CD4-positive, CD25-positive, alpha-beta regulatory T cell (primary cell): ENCODE measurements around the gene AVPI1. TPM values are rescaled to one million over a fixed set of nuclear protein-coding genes. Genes with fewer than 3 reads are reported as not detected.
A peak's percentile ranks its signal among the peaks of the same experiment; 100 is the strongest.

ENCODE experiments used
- ATAC-seq, 2 donors: fragments of 150-1000 bp; cut with Tn5 transposase; one replicate each; pipeline ENCODE4 v1.10.0; 2021; ENCODE audit warnings: low read depth in 2 of 2, moderate number of reproducible peaks in 2 of 2, moderate library complexity in 1 of 2
- DNase-seq, 3 donors: peaks; one replicate each; pipeline versions ENCODE4 v3.0.0 to v3.0.0-alpha.2; 2012 to 2022; ENCODE audit warnings: mixed read lengths in 1 of 3
- H3K27ac ChIP-seq: one replicate; pipeline ENCODE4 v1.7.0; 2013; ENCODE audit warnings: mild to moderate bottlenecking, low read length; ENCODE audit not compliant: insufficient read depth, poor library complexity, severe bottlenecking
- H3K27me3 ChIP-seq: one replicate; pipeline ENCODE4 v1.7.0; 2013; ENCODE audit warnings: low read length; ENCODE audit not compliant: control insufficient read depth, insufficient read depth
- H3K36me3 ChIP-seq: one replicate; pipeline ENCODE4 v1.7.0; 2013; ENCODE audit warnings: mild to moderate bottlenecking, low read length, moderate library complexity; ENCODE audit not compliant: control insufficient read depth, insufficient read depth
- H3K4me1 ChIP-seq: 2 replicates; pipeline ENCODE4 v1.7.0; 2013; ENCODE audit warnings: mild to moderate bottlenecking, low read length; ENCODE audit not compliant: insufficient read depth, control insufficient read depth, poor library complexity, severe bottlenecking
- H3K4me3 ChIP-seq: one replicate; pipeline ENCODE4 v1.7.0; 2013; ENCODE audit warnings: low read depth, mild to moderate bottlenecking, low read length, moderate library complexity
- H3K9me3 ChIP-seq, 2 experiments: 1 replicate in 1 of 2; 2 replicates in 1 of 2; pipeline ENCODE4 v1.7.0; 2013; ENCODE audit warnings: low read length in 2 of 2, mild to moderate bottlenecking in 1 of 2, moderate library complexity in 1 of 2; ENCODE audit not compliant: control insufficient read depth in 2 of 2
- H3K27ac Mint-ChIP-seq, 3 donors: one replicate each; pipeline ENCODE4 v1.8.0; 2020 to 2022; ENCODE audit warnings: mild to moderate bottlenecking in 3 of 3, mixed read lengths in 3 of 3, moderate library complexity in 2 of 3
- H3K27me3 Mint-ChIP-seq: one replicate; pipeline ENCODE4 v1.8.0; 2022; ENCODE audit warnings: mild to moderate bottlenecking, mixed read lengths
- H3K36me3 Mint-ChIP-seq: one replicate; pipeline ENCODE4 v1.8.0; 2020; ENCODE audit warnings: mixed read lengths
- H3K4me1 Mint-ChIP-seq, 4 donors: one replicate each; pipeline ENCODE4 v1.8.0; 2020 to 2022; ENCODE audit warnings: mixed read lengths in 4 of 4, mild to moderate bottlenecking in 1 of 4
- H3K4me3 Mint-ChIP-seq, 4 donors: one replicate each; pipeline ENCODE4 v1.8.0; 2020 to 2022; ENCODE audit warnings: mild to moderate bottlenecking in 4 of 4, mixed read lengths in 4 of 4, moderate library complexity in 3 of 4
- H3K9me3 Mint-ChIP-seq, 7 donors: one replicate each; pipeline ENCODE4 v1.8.0; 2020 to 2022; ENCODE audit warnings: mixed read lengths in 7 of 7, mild to moderate bottlenecking in 3 of 7, moderate library complexity in 2 of 7
- polyA plus RNA-seq, 4 donors: library from polyadenylated mRNA; unstranded; fragments of 300-500 nt; fragmentation: Illumina TruSeq; gene quantifications; one replicate each; pipeline ENCODE4 v1.2.3, GENCODE V29; 2021
- total RNA-seq: library from RNA; stranded (reverse); gene quantifications from one replicate; pipeline ENCODE4 v1.2.3, GENCODE V29; 2022

The AVPI1 gene
- total and polyA plus RNA-seq, 5 donors from 2014 or later, result 1.9 to 11.1 (median 3.0) TPM

DNA sequence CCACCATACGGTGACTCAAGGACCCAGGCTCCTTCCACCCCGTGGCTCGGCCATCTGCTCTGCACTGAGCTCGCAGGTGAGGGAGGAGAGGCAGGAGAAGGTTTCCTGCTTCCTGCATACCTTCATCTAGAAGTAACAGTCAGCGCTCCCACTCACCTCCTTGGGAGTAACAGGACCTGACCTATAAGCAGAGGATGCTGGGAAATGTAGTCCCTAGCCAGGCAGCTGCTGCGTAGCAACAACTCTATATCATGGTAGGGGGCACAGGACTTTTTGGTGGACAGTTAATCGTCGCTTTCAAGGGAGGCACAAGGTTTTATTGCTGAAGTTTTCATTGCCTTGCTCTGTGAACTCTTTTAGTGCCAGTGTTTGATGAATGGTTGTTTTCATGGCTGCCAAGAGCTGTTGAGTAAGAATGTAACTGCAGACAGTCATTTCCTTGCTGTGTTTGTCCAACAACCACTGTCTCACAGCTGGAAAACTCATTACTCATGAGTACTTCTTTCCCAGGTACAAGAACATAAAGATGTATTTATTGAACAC, 39.7 kb upstream of the AVPI1 start:
- peaks cover 7% of the 10 kb centered on the region for H3K27me3 ChIP-seq
- Mint-ChIP-seq H3K4me1 (no peaks in the 10 kb centered on the region), H3K27me3 (peaks cover 39% of the 10 kb centered on the region), H3K27ac (no peak overlapping the region), H3K36me3 (no peaks in the 10 kb centered on the region), H3K9me3 (peaks cover 0 to 1% (median 0%) of the 10 kb centered on the region in 7 donors), H3K4me3 (no peak overlapping the region)
- ATAC-seq (no peak), DNase-seq (peak in 1 of 3 donors; percentile 16)
- no peaks in the 10 kb centered on the region for H3K9me3 ChIP-seq
- H3K4me3 ChIP-seq, result no peak overlapping the region
- no peak overlapping the region for H3K27ac ChIP-seq
- no peaks in the 10 kb centered on the region for H3K4me1 ChIP-seq
- H3K36me3 ChIP-seq, result no peaks in the 10 kb centered on the region

DNA sequence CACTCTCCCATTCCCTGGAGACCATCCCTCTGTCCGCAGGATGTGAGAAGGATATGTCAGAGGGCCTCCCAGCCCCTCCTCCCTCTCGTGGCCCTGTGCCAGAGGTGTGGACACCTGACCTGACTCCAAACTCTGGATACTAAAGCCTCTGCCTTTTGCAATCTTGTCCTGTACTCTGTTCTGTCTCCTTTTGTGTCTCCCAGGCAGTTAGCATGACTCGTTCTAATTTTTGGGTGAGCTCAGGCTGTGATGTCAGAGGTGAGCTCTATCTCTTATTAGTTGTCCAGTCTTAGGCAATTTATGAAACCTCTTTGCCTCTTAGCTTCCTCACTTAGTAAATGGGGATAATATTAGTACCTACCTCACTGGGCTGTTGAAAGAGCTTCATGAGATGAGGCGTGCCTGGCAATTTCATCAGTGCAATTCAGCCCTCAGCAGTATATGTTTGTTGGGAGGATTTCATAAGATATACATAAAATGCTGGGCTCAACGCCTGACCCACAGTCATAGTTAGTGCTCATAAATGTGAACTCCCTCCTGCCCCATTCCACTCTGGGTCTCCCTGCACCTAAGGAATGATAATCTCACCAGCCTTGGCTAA, 37.4 kb upstream of the AVPI1 start:
- H3K27me3 Mint-ChIP-seq, result peaks cover 29% of the 10 kb centered on the region
- Histone ChIP-seq H3K27me3 (peaks cover 7% of the 10 kb centered on the region), H3K4me3 (no peak overlapping the region), H3K27ac (no peak overlapping the region), H3K9me3 (no peaks in the 10 kb centered on the region), H3K36me3 (no peaks in the 10 kb centered on the region), H3K4me1 (no peaks in the 10 kb centered on the region)
- H3K36me3 Mint-ChIP-seq, result no peaks in the 10 kb centered on the region
- no peaks in the 10 kb centered on the region for H3K4me1 Mint-ChIP-seq
- ATAC-seq, result no peak
- DNase-seq, result no peak
- peaks cover 0 to 1% (median 0%) of the 10 kb centered on the region in 7 donors for H3K9me3 Mint-ChIP-seq
- H3K4me3 Mint-ChIP-seq, result no peak overlapping the region
- H3K27ac Mint-ChIP-seq, result no peak overlapping the region

DNA sequence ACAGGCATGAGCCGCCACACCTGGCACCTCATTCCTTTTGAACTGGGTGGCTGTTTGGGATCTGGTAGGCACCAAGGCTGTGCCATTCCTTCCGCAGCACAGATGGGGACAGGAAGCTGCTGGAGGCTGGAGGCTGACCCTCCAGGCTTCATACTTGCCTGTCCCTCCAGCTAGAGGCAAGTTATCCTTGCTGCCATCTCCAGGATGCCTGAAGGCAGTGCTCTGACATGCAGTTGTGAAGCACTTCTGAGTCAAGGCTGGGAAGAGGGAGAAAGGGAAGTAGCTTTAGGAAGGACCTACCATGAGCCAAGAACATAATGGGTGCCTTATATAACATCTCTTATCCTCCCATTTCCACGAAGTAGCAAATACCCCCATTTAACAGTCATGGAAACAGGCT, 36.0 kb upstream of the AVPI1 start:
- no peaks in the 10 kb centered on the region for H3K4me1 ChIP-seq
- no peaks in the 10 kb centered on the region for H3K4me1 Mint-ChIP-seq
- H3K36me3 Mint-ChIP-seq, result no peaks in the 10 kb centered on the region
- H3K27me3 Mint-ChIP-seq, result peaks cover 23% of the 10 kb centered on the region
- no peak for DNase-seq
- H3K4me3 ChIP-seq, result no peak overlapping the region
- H3K27me3 ChIP-seq, result peaks cover 7% of the 10 kb centered on the region
- ATAC-seq, result no peak
- H3K4me3 Mint-ChIP-seq, result no peak overlapping the region
- no peaks in the 10 kb centered on the region for H3K9me3 Mint-ChIP-seq
- H3K36me3 ChIP-seq, result no peaks in the 10 kb centered on the region
- H3K9me3 ChIP-seq, result no peaks in the 10 kb centered on the region
- no peak overlapping the region for H3K27ac ChIP-seq
- H3K27ac Mint-ChIP-seq, result no peak overlapping the region

DNA sequence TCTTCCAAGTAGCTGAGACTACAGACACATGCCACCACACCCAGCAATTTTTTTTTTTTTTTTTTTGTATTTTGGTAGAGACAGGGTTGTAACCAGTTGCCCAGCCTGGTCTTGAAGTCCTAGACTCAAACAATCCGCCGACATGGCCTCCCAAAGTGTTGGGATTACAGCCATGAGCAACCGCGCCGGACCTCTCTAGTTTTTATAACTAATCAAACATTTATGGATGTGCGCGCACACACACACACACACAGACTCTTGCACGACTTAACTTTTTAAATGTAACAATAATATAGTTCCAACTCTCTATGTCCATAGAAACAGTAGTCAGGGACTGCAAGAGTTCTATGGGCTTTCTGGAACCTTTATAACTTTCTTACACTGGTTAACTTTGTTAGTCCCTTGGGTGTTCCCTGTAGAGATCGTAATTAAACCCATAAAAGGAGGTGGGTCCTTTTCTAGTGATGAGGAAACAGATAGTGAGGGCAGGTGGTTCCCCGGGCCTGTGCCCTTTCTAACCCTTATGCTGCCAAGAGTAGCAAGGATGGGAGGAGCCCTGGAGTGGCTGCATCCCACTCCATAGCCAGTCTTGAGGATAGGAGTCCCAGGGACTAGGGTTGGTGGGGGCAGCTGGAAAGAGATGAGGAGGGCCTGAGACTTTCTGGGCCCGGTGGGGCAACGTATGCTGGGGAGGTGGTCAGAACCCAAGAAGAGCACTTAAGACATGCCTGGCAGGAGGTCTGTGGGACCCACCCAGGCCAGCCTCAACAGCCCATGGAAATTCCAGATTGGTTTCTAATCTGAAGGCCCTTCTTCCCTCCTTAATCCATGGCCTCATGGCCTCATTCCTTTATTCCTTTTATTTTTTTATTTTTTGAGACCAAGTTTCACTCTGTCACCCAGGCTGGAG, 35.1 kb upstream of the AVPI1 start:
- Mint-ChIP-seq H3K36me3 (no peaks in the 10 kb centered on the region), H3K27me3 (peaks cover 23% of the 10 kb centered on the region), H3K27ac (peak overlapping the region in 1 of 3 donors; percentile 62), H3K9me3 (no peaks in the 10 kb centered on the region), H3K4me1 (no peaks in the 10 kb centered on the region), H3K4me3 (no peak overlapping the region)
- no peak overlapping the region for H3K4me3 ChIP-seq
- peaks cover 7% of the 10 kb centered on the region for H3K27me3 ChIP-seq
- DNase-seq, result no peak
- no peaks in the 10 kb centered on the region for H3K9me3 ChIP-seq
- no peak overlapping the region for H3K27ac ChIP-seq
- ATAC-seq, result no peak
- no peaks in the 10 kb centered on the region for H3K36me3 ChIP-seq
- H3K4me1 ChIP-seq, result no peaks in the 10 kb centered on the region

DNA sequence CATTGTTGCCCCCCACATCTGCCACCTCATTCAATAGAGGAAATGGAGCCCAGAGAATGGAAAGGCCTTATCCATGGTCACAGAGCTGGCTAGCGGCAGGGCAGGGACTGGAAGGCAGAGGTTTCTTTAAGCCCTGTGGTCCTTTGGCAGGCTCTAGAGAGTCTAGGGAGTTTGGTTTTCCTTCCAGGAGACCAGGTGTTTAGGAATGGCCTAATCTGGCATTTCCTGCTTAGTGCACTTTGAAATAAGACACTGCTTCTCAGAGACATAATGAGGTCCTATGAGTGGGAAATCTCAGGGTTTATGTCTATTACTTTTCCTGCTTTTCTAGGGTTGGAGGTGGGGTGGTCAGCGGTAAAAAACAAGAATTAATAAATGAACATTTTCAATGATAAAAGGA, 32.6 kb upstream of the AVPI1 start:
- Mint-ChIP-seq H3K27me3 (peaks cover 26% of the 10 kb centered on the region), H3K27ac (no peak overlapping the region), H3K36me3 (no peaks in the 10 kb centered on the region), H3K4me3 (no peak overlapping the region), H3K4me1 (peaks cover 0 to 6% (median 0%) of the 10 kb centered on the region in 4 donors), H3K9me3 (no peaks in the 10 kb centered on the region)
- Histone ChIP-seq H3K9me3 (no peaks in the 10 kb centered on the region), H3K36me3 (no peaks in the 10 kb centered on the region), H3K4me3 (no peak overlapping the region), H3K4me1 (no peaks in the 10 kb centered on the region), H3K27ac (no peak overlapping the region), H3K27me3 (no peaks in the 10 kb centered on the region)
- DNase-seq (no peak), ATAC-seq (no peak)

DNA sequence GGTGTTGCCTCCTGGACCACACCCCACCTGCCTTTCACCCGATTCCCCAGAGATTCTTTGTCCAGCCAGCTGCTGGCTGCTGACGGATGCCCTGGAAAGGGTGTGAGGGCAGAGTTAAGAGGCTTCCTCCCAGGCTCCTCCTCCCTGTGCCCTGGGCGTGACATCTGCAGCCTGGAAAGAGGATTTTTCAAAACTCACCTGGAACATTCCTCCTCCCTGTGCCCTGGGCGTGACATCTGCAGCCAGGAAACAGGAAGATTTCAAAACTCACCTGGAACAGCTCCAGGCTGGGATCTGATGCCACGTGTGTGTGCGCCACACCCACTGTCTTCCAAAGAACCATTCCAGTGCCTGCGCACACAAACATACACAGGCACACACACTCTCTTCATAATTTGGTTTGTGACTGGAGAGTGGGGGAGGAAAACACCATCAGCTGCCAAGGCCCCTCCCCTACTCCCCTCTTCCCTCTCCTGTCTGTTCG, 31.7 kb upstream of the AVPI1 start:
- Mint-ChIP-seq H3K36me3 (no peaks in the 10 kb centered on the region), H3K9me3 (peaks cover 0 to 3% (median 0%) of the 10 kb centered on the region in 7 donors)

DNA sequence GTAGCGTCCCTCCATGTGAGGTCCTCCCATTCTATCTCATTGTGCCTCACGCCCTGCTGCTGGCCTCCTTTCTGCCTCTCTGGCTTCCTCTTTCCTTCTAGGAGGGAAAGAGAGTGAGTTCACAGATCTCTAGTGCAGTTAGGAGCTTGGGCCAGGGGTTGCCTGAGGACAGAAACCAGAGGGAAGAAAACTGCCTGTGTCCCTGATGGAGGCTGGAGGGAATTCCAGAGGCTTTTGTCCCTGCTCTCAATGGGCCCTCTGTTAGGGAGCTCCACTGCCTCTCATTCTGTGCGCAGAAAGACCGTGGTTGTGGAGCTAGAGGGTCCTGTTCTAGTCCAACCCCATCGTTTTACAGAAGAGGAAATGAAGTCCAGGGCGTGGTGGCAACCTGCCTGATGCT, 31.1 kb upstream of the AVPI1 start:
- Histone ChIP-seq H3K4me1 (peaks cover 7% of the 10 kb centered on the region), H3K27ac (no peak overlapping the region), H3K36me3 (no peaks in the 10 kb centered on the region), H3K27me3 (no peaks in the 10 kb centered on the region), H3K4me3 (no peak overlapping the region), H3K9me3 (no peaks in the 10 kb centered on the region)
- Mint-ChIP-seq H3K9me3 (peaks cover 0 to 3% (median 0%) of the 10 kb centered on the region in 7 donors), H3K4me1 (peaks cover 0 to 9% (median under 1%) of the 10 kb centered on the region in 4 donors), H3K4me3 (no peak overlapping the region), H3K36me3 (no peaks in the 10 kb centered on the region), H3K27ac (peak overlapping the region in 1 of 3 donors; percentile 80), H3K27me3 (peaks cover 29% of the 10 kb centered on the region)
- no peak for ATAC-seq
- DNase-seq, result no peak

More for the DNA sequence above, 31.7 kb upstream of the AVPI1 start:
- Mint-ChIP-seq H3K27ac (no peak overlapping the region), H3K4me1 (peaks cover 0 to 9% (median 0%) of the 10 kb centered on the region in 4 donors), H3K27me3 (peaks cover 29% of the 10 kb centered on the region), H3K4me3 (no peak overlapping the region)
- Histone ChIP-seq H3K4me1 (peaks cover 3% of the 10 kb centered on the region), H3K36me3 (no peaks in the 10 kb centered on the region), H3K27me3 (no peaks in the 10 kb centered on the region), H3K4me3 (no peak overlapping the region), H3K27ac (no peak overlapping the region), H3K9me3 (no peaks in the 10 kb centered on the region)
- ATAC-seq (no peak), DNase-seq (no peak)
